Hematopoietic multipotent progenitor cell treated with erythropoietin and hydrocortisone succinate and interleukin-3 and kit ligand, for 15 days (in vitro differentiated cells): Measurements from ENCODE around the gene SLC22A31.
"Not testable (repeated sequence)": the region's sequence is repeated elsewhere in the genome, so short reads cannot be mapped to it uniquely, and the experiment has no call there.

Source experiments
- DNase-seq: peaks from one replicate; pipeline ENCODE4 v3.0.0-alpha.2; 2015; ENCODE audit warnings: low spot score

SLC22A31 gene

DNA sequence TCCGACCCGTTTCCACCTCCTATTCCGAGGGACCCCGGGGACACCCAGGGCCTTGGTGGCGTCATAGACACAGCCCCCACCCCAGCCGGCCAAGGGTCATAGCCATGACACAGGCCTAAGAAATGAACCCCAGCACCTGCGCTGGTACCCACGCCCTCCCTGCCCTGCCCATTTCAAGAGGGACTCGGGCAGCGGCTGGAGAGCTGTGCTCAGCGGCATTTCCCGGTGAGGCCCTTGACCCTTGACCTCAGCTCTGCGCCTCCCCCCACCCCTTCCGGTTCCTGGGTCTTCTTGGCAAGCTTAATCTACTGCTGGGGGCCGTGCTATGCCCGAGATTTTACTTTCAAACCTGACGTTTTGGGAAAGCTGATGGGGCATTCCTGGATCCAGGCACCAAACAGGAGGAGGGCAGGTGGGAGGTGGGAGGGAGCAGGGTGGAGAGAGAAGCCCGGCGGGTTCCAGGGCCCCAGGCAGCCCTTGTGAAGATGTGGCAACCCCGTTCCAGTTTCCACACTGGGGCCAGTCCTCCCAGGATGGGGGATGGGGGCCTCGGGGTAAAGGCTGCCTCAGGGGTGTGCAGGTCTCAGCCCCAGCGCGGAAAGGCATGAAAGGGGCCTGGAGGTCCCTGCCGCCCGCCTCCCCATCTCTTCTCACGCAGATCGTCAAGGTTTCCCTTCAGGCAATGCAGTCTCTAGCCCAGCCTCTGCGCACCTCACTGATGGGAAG, at the start of gene SLC22A31:
Gene SLC22A31 (minus strand): TSS at position 414 of the 726 bp plus-strand sequence. CDS start 36 bp downstream, at position 378.
- DNase-seq: no peak

DNA sequence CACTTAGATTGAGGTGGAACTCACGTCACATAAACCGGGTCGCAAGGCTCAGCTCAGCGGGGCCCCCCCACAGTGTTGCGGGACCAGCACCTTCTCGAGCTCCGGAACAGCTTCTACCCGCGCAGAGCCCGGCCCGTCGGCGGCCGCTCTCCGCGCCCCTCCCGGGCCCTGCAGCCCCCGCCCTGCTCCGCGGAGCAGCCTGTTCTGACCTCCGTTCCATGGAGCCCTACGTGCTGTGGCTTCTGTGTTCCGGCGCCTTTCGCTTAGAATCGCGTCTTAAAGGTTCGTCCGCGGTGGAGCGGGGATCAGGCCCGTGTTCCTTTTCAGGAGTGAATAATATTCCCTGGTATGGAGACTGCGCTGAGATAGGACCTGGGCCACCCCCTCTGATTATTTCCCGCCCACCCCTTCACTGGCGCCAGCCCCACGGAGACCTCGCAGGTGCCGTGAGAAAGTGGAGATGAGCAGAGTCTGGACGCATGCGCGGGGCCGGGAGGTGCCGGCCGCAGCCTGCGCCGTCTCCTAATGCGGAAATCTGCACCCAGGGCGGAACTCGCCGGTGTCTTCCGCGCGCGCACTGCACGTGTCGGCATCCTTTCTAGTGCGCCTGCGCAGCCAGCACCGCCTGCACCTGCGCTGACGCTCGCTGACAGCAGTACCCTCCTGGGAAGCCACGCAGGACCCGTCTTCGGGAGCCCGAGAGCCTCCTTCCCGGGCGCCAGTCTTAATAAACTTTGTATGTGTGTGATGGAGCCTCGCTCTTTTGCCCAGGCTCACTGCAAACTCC, 48.1 kb upstream of the SLC22A31 start:
- no peak for DNase-seq

DNA sequence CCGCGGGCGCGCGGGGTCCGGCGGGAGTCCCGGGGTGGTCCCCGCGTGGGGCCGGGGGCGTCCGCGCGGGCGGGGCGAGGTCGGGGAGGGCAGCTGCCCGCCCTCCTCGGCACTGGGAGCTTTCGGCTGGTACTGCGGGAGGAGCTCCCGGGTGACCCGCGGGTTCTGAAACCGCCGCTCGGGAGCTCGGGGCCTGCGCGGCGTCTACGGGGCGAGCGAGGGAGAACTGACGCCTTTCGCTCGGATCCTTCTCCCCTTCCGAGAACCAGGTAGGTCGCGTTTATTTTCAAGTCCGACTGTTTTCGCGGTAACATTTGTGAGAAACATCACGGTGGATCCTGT, 47.4 kb upstream of the SLC22A31 start:
- DNase-seq: not testable (repeated sequence)

DNA sequence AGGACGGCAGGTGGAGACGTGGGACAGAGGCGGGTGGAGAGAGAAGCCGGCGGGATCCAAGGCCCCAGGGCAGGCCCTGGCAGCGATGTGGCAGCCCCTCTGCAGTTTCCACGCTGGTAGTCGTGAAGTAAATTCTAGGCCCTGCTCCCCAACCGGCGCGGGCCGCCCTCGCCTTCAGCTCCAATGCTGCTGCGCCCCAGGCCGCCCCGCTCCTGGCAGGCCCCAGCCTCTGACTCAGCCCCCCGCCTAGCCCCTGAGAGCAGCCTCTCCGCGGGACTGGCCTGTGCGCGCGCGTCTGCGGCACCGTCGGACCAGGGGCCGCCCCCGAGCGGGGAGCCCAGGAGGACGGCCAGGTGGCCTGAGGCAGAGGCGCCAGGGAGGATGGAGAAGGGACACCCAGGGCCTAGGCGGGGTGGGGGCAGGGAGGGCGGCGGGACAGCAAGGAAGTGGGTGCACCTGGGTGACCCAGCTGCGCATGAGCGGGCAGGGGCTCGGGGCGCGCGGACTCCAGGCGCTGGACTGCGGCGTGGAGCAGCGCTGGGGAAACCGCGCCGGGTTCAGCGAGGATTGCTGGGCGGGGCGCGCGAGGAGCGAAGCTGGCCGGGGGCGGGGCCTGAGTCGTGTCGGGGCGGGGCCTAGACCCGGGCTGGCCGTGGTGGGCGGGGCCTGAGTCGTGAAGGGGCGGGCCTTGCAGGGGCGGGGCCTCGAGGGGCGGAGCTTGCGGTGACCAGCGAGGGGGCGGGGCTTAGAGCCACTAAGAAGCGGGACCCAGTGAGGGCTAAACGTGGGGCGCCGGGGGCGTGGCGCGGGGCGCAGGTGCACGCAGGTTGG, 46.8 kb upstream of the SLC22A31 start:
- peak; percentile 84 for DNase-seq

DNA sequence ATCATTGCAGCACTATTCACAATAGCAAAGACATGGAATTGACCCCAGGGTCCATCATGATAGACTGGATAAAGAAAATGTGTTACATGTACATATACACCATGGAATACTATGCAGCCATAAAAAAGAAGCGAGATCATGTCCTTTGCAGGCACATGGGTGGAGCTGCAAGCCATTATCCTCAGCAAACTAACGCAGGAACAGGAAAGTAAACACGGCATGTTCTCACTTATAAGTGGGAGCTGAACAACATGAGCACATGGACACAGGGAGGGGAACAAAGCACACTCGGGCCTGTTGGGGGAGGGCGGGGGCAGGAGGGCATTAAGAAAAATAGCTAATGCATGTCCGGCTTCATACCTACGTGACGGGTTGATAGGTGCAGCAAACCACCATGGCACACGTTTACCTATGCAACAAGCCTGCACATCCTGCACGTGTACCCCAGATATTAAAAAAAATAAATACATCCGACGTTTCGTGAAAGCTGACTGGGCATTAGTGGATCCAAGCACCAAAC, 46.1 kb upstream of the SLC22A31 start:
- DNase-seq: no peak

DNA sequence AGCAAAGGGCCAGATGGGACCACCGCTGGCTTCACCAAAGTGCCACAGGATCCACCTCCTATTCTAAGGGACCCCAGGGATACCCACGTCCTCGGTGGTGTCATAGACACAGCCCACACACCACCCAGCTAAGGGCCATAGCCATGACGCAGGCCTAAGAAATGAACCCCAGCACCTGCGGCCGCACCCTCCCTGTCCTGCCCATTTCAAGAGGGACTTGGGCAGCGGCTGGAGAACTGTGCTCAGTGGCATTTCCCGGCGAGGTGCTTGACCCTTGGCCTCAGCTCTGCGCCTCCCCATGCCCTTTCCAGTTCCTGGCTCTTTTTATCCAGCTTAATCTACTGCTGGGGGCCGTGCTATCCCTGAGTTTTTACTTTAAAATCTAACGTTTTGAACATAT, 44.4 kb upstream of the SLC22A31 start:
- DNase-seq: no peak

DNA sequence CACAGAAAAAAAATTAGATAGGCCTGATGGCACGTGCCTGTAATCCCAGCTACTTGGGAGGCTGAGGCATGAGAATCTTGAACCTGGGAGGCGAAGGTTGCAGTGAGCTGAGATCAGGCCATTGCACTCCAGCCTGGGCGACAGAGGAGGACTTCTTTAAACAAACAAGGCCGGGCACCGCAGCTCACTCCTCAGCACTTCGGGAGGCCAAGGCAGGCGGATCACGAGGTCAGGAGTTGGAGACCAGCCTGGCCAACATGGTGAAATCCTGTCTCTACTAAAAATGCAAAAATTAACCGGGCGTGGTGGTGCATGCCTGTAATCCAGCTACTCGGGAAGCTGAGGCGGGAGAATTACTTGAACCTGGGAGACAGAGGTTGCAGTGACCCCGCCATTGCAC, 43.9 kb upstream of the SLC22A31 start:
- DNase-seq: not testable (repeated sequence)

DNA sequence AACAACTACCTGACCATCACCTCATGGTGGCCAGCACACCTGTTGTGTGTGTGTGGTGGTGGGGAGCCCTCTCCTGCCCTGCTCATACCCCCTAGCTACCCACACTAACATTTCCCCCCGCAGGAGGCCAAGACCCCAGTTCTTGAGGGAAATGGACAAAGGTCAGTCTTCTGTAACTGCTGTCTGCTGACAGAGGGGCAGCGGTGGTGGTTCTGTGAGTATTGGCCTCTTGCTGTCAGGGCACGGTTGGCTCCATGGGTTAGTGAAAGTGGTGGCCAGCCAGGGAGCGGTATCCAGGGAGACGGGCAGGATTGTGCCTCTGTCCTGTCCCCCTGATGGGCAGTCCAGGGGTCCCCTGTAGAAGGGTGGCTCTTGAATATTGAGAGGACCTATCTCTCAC, 43.3 kb upstream of the SLC22A31 start:
- DNase-seq: no peak

DNA sequence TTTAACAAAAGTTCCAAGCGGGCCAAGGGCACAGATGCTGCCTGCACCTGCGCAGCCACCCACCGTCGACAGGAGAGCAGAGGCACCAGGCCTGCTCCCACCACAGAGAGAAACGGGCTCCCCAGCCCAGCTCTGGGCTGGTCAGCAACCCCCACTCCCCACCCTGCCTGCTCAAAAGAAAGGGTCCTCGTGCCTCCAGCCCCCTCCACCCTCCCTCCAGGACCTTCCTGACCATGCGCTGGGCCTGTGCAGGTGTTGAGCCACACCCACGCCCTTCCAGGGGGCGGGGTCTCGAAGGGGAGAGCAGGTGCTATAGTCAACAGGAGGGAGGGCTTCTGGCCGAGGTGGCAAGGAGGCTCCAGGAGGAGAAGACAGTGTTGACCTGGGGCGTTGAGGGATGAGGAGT, 42.5 kb upstream of the SLC22A31 start:
- DNase-seq: no peak

DNA sequence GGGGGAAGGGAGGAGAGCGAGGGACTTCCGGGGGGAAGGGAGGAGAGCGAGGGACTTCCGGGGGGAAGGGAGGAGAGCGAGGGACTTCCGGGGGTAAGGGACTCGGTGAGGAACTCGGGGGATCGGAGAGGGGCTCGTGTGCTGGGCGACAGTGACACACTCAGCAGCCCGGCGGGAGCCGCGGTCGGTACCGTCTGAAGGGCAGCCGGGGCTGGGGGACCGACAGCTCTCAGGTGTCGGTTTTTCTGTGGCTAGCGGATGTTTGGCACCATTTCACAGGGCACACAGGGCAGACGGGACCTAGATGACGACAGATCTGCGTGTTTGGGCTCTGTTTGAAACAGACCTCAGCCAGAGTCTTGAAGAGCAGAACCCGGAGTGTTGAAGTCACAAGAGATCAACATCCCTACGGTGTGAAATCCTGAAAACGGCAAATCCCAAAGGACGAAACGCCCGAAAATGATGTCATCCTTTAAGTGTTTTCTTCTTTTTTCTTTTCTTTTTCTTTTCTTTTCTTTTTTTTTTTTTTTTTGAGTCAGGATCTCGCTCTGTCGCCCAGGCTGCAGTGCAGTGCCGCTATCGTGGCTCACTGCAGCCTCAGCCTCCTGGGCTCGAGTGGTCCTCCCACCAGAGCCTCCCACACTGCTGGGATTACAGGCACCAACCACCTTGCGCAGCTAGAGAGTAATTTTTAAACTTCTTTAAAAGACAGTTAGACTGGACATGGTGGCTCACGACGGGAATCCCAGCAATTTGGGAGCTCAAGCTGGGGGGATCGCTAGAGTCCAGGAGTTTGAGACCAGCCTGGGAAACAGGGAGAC, 41.1 kb upstream of the SLC22A31 start:
- peak; percentile 74 for DNase-seq

DNA sequence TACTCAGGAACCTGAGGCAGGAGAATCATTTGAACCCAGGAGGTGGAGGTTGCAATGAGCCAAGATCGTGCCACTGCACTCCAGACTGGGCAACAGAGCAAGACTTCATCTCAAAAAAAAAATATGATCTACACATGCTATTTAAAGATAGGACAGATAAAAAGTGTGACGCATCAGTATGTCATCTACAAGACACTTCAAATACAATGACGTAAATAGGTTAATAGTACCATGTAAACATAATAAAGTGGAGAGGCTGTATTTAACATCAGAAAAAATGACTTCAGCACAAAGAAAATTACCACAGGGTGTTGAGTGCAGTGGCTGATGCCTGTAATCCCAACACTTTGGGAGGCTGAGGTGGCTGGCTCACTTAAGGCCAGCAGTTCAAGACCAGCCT, 37.4 kb upstream of the SLC22A31 start:
- no peak for DNase-seq

DNA sequence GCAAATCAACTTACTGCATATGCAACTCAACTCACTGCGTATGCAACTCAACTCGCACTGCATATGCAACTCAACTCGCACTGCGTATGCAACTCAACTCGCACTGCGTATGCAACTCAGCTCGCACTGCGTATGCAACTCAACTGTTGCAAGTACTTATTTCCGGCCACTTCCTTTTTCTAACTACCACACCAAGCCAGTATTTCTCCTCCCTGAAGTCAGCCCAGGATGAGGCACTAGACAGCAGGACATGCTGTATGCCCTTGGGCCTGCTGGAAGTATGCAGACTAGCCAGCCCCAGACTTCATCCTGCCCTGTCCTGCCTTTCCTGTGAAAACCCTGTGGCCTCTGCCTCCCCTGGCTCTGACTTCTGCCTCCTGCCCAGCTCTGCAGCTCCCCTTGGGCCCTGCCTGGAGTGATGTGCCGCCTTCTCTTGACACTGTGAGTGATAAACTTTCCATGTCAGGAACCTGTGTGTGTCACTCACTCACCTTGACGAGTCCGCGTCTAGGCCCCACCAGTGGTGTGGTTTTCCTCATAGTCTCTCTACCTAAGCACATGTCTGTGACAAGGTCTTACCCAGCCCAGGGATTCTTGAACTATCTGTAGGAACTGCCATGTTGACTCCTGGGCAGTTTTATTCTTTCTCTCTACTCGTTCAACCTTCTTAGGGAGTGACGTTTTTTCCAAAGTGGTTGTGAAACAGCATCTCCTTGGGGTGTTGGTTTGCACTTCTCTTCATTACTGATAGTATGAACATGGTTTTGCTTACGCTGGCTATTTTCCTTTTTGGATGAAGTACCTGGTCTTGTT, 33.5 kb upstream of the SLC22A31 start:
- DNase-seq: no peak

DNA sequence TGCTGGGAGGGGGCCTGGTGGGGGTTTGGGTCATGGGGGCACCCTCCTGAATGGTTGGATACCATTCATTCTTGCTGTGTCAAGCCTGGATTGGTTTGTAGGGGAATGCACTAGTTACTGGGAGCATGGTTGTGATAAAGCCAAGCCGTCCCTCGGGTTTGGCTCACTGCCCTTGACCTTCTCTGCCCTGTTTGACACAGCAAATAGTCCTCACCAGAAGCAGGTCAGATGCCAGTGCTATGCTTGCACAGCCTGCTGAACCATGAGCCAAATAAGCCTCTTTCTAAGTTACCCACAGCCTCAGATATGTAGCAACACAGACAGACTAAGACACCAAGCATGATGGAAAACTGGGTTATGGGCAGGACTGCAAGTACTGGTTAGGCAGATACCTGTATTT, 31.8 kb upstream of the SLC22A31 start:
- no peak for DNase-seq

DNA sequence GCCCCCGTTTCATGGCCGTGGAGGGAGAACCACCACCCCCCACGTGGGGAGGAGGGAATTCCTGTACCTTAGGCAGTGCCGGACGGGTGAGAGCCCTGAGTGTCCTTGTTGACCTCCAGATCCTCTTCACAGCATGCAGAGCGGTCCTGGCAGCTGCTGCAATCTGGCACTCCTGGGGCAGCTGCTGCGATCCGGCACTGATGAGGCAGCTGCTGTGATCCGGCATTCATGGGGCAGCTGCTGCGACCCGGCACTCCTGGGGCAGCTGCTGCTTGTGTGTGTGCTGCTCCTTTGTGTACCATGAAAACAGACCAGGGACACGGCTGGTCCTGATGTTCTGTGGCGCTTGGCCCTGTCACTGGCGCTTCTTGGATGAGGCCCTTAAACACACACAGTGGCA, 29.9 kb upstream of the SLC22A31 start:
- DNase-seq: no peak

DNA sequence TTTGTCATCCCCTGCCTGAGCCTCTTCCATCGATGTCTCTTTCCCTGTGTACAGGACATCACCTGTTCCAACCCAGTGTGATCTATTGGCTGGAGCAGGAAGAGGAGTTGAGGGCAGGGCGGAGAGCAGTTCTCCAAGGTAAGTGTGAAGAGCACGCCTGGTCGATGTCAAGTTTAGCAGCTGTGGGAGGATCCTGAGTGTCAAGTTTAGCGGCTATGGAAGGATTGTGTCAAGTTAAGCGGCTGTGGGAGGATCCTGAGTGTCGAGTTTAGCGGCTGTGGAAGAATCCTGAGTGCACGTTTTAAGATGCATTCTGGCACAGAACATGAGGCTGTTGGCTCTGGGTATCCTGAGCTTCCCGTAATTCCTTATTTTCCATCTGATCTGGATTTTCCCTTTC, 24.3 kb upstream of the SLC22A31 start:
- no peak for DNase-seq

DNA sequence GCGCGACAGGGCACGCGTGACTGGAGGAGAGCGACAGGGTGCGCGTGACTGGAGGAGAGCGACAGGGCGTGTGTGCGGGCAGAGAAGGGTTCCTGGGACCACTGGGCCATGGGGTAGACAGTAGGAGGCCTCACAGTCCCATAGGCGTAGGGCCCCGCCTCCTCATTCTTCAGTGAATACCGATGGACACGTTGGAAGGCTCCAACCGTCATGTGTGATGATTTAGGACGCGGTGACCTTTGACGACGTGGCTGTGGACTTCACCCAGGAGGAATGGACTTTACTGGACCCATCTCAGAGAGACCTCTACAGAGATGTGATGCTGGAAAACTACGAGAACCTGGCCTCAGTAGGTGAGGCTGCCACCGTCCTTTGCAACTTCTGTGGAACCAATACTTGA, 22.6 kb upstream of the SLC22A31 start:
- DNase-seq: no peak

DNA sequence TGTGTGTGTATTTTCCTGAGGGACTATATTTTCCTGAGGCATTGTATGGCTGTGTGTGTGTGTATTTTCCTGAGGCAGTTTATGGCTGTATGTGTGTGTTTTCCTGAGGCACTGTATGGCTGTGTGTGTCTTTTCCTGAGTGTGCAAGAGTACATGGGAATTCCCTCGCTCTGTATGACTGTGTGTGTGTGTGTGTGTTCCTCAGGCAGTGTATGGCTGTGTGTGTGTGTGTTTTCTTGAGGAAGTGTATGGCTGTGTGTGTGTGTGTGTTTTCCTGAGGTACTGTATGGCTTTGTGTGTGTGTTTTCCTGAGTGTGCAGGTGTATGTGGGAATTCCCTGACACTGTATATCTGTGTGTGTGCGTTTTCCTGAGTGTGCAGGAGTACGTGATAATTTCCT, 21.3 kb upstream of the SLC22A31 start:
- no peak for DNase-seq

DNA sequence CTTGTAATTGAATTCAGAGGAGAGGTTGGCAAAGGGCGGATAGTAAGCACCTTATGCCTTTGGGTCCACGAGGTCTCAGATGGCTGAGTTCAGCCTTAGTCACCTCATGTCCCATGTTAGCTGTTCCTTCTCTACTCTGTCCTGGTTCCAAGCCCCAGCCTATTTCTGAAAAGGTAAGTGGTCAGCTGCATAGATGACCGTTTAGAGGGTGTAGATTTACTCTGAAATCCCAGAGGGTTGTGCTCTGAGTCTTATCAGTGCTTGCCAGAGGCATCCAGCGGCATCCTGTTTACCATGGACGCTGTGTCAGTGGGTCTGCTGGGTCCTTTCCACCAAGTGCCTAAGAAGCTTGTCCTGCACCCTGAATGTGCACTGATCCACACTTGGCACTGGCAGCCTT, 19.0 kb upstream of the SLC22A31 start:
- DNase-seq: no peak

DNA sequence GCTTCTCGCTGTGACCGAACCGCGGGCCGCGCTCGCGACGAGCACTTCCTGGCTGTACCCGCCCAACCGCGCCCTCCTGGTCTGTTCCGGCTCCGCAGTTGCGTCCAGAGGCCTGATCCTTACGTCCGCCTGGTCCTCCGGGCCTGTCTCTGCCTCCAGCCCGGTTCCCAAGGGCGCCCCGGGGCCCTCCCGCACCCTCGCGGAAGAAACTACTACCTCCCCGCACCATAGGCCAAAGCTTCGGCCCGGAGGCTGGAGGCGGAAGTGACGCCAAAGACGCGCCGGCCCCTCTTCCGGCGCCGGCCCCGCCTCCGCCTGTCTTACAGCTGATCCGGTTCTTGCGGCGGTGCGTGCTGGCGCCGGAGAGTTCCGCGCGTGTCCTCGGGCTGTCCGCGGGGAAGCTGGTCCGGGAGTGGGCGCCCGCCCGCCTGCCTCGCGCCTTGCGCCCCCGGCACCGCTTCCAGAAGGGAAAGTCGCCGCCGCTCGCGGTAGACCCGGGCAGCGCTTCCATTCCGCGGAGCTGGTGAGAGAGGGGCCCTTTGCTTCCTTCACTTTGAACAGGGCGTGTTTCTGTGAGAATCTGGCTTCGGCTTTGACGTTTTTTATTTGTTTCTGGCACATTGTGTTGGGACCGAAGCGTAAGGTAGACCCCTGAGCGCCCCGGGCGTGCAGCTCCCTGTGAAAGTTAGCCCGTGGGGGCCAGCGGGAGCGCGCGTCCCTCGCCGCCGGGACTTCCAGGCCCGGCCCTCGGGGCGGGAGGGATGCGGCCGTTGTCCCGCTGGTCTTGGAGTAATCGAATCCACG, 17.3 kb upstream of the SLC22A31 start, which contains the start of gene ZNF778:
Gene ZNF778 (plus strand): TSS at position 316 of the 804 bp plus-strand sequence. CDS start 3,425 bp downstream, outside the sequence.
- DNase-seq: peak; percentile 87

DNA sequence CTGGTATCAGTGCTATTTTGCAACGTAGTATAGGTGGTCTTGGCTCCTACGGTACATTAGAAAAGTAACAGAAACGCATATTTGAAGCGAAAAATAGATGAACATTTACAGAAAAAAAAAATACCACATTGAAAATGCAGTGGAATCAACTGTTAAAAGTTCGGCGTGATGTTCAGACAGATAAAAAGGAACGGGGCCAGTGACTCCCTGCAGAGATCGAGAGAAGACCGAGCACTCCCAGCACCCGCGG, 16.7 kb upstream of the SLC22A31 start:
- DNase-seq: no peak
